ENCODE data around the gene NKX3-2. TPM values are rescaled to one million over a fixed set of nuclear protein-coding genes. Genes with fewer than 3 reads are reported as not detected.

NKX3-2 gene
- total RNA-seq (2022; extraction: Qiagen RNA extraction): 0.07 to 0.16 TPM (median 0.09 TPM) in 5 replicates

GRCh38 chr4:13543839-13544605 is at the start of gene NKX3-2:
Gene NKX3-2, minus strand, starts transcription at chr4:13544508. Its CDS starts 94 bp downstream, at chr4:13544414.

Other genes with a start within 250 kb of the NKX3-2 start
- gene RAB28, start 60.2 kb downstream of the NKX3-2 start, total RNA-seq (2022; extraction: Qiagen RNA extraction): 8.4 to 10.6 TPM (median 9.0 TPM) in 5 replicates
- 15.2 to 24.1 TPM (median 17.5 TPM) in 5 replicates for gene BOD1L1, start 83.2 kb upstream of the NKX3-2 start, total RNA-seq (2022; extraction: Qiagen RNA extraction)